ENCODE measurements around the gene CD276.

GRCh38 chr15:73748730-73749129 is 64.5 kb downstream of the CD276 start:
- no peak for TF ChIP-seq POLR2A (IDR thresholded peaks at IDR 0.05)
- TF ChIP-seq, protein P1, sequence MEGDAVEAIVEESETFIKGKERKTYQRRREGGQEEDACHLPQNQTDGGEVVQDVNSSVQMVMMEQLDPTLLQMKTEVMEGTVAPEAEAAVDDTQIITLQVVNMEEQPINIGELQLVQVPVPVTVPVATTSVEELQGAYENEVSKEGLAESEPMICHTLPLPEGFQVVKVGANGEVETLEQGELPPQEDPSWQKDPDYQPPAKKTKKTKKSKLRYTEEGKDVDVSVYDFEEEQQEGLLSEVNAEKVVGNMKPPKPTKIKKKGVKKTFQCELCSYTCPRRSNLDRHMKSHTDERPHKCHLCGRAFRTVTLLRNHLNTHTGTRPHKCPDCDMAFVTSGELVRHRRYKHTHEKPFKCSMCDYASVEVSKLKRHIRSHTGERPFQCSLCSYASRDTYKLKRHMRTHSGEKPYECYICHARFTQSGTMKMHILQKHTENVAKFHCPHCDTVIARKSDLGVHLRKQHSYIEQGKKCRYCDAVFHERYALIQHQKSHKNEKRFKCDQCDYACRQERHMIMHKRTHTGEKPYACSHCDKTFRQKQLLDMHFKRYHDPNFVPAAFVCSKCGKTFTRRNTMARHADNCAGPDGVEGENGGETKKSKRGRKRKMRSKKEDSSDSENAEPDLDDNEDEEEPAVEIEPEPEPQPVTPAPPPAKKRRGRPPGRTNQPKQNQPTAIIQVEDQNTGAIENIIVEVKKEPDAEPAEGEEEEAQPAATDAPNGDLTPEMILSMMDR (IDR thresholded peaks at IDR 0.05) = no peak
